ES-I3 (cell line): Measurements from ENCODE around the gene TEX30.

Experiments
- H3K36me3 ChIP-seq: 2 replicates; pipeline ENCODE4 v1.6.1; 2013; ENCODE audit warnings: mild to moderate bottlenecking, low read length, control low read depth, moderate library complexity; ENCODE audit not compliant: insufficient read depth
- H3K4me1 ChIP-seq: 2 replicates; pipeline ENCODE4 v1.6.1; 2013; ENCODE audit warnings: mild to moderate bottlenecking, control low read depth, low read length; ENCODE audit not compliant: insufficient read depth
- H3K9ac ChIP-seq: 2 replicates; pipeline ENCODE4 v1.6.1; 2013; ENCODE audit warnings: low read depth, mild to moderate bottlenecking, low read length, moderate library complexity
- H3K9me3 ChIP-seq: 2 replicates; pipeline ENCODE4 v1.6.1; 2013; ENCODE audit warnings: mild to moderate bottlenecking, low read length, moderate library complexity; ENCODE audit not compliant: control insufficient read depth, insufficient read depth

Gene TEX30

GRCh38 chr13:102773441-102774213 is at the start of gene TEX30:
Gene TEX30 (minus strand): TSS chr13:102773786. CDS start chr13:102770026, 3,760 bp downstream.
- H3K4me1 ChIP-seq = peaks cover 5% of the 10 kb centered on the region
- H3K9ac ChIP-seq = peak within 1 kb of the TSS; percentile 91
- H3K36me3 ChIP-seq = no peaks in the 10 kb centered on the region
- no peaks in the 10 kb centered on the region for H3K9me3 ChIP-seq

- Histone ChIP-seq H3K4me1 (peaks cover under 1% of the 10 kb centered on the region), H3K9me3 (0 out of 2 replicates have a peak, but pooled peaks cover 2% of the 10 kb centered on the region), H3K36me3 (peaks cover 6% of the 10 kb centered on the region), H3K9ac (no peak overlapping the region)
Measured at GRCh38 chr13:102817907-102818306, 44.3 kb upstream of the TEX30 start.

DNA sequence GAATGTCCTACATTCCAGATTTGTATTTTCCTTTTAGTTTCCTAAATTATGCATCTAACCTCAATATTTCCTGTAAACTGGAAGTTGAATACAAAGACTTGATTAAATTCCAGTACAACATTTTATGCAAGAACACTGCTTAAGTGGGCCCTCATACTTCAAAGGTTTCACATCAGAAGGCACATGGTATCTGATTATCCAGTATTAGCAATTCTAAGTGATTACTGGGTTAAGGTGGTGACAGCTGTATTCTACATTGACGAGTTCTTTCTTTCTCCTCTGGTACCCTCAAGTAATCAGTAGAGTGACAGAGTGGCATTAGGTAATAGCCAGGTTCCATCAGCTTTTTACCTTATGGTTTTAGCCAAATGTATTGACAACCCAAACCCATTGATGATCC is 43.7 kb upstream of the TEX30 start:
- peaks cover 6% of the 10 kb centered on the region for H3K4me1 ChIP-seq
- H3K9ac ChIP-seq = no peak overlapping the region

DNA sequence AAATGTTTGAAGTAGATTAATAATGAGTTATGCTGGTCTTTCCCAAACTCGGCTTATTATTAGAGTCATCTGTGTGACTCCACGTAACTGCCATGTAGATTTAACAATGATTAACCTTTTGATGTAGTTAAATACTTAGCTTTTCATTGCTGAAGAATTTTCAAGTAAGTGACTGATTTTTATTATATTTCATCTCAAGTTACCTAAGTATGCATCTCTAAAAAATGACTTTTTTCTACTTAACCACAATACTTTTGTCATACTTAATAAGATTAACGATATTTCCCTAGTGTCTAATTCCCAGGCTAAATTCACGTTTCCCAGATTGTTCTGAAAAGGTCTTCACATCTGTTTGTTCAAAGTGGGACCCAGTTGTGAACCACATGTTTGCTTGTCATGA is 43.1 kb upstream of the TEX30 start:
- Histone ChIP-seq H3K4me1 (peaks cover 6% of the 10 kb centered on the region), H3K36me3 (no peaks in the 10 kb centered on the region), H3K9ac (no peak overlapping the region), H3K9me3 (0 out of 2 replicates have a peak, but pooled peaks cover 2% of the 10 kb centered on the region)

More for the DNA sequence above, 43.7 kb upstream of the TEX30 start:
- 0 out of 2 replicates have a peak, but pooled peaks cover 2% of the 10 kb centered on the region for H3K9me3 ChIP-seq
- peaks cover 4% of the 10 kb centered on the region; the same call in 1 of the 2 replicates for H3K36me3 ChIP-seq

GRCh38 chr13:102815788-102816187 is 42.2 kb upstream of the TEX30 start:
- H3K4me1 ChIP-seq = peaks cover 6% of the 10 kb centered on the region
- H3K36me3 ChIP-seq = no peaks in the 10 kb centered on the region
- peaks cover 5% of the 10 kb centered on the region; the same call in 1 of the 2 replicates for H3K9me3 ChIP-seq
- no peak overlapping the region for H3K9ac ChIP-seq

- Histone ChIP-seq H3K4me1 (peaks cover 6% of the 10 kb centered on the region), H3K36me3 (no peaks in the 10 kb centered on the region), H3K9ac (no peak overlapping the region), H3K9me3 (peaks cover 7% of the 10 kb centered on the region; the same call in 1 of the 2 replicates)
Measured at GRCh38 chr13:102814793-102815192, 41.2 kb upstream of the TEX30 start.

DNA sequence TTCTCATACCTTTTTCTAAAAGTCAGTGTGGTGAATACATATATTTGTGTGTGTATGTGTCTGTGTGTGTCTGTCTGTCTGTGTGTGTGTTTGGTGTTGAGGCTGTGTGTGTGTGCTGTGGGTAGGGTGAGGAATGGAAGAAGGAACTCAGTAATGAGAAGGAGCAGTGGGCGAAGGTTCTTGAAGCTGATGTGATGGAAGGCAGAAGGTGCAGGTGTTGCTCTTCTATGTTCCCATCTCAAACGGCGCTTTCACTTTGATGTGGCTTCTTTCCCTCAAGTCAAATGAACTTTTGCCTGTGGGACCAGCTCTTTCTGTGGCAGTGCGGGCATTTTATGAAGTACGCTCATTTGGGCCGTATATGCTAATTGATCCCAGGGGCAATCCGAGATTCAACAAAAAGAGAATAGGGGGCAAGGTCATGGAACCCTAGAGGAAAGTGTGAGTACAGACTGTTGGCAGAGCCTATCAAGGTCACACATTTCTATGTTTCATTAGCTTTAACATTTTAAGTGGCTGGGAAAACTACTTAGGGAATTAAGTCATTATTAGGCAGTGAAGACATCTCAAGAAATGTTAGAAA is 40.5 kb upstream of the TEX30 start:
- H3K36me3 ChIP-seq = no peaks in the 10 kb centered on the region
- no peak overlapping the region for H3K9ac ChIP-seq
- peaks cover 7% of the 10 kb centered on the region; the same call in 1 of the 2 replicates for H3K9me3 ChIP-seq
- H3K4me1 ChIP-seq = peaks cover 6% of the 10 kb centered on the region

- H3K9ac ChIP-seq = no peak overlapping the region
- no peaks in the 10 kb centered on the region for H3K36me3 ChIP-seq
- peaks cover 6% of the 10 kb centered on the region for H3K4me1 ChIP-seq
- peaks cover 7% of the 10 kb centered on the region; the same call in 1 of the 2 replicates for H3K9me3 ChIP-seq
Measured at GRCh38 chr13:102812611-102813287, 39.2 kb upstream of the TEX30 start.

DNA sequence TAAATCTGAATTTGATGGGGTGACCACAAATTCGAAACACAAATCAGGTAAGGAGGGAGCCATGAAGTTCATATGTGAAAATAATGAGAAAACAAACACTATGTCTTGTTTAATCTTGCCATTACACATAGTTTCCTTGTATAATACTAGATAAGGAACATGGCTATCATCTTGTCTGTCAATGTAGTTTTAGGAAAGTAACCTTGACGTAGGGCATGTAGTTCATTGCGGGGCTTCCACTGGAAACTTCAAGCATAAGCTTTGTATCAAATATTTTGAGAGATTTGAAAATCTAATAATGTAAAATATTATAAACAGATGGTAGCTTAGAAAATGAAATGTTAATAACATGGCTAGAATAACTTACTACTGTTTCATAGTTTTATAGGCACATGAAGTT is 34.1 kb upstream of the TEX30 start:
- no peaks in the 10 kb centered on the region for H3K36me3 ChIP-seq
- peaks cover 5% of the 10 kb centered on the region; the same call in 1 of the 2 replicates for H3K9me3 ChIP-seq
- H3K4me1 ChIP-seq = peaks cover 3% of the 10 kb centered on the region
- no peak overlapping the region for H3K9ac ChIP-seq

GRCh38 chr13:102805680-102806079 is 32.1 kb upstream of the TEX30 start:
- H3K9me3 ChIP-seq = peaks cover under 1% of the 10 kb centered on the region; the same call in 1 of the 2 replicates
- no peak overlapping the region for H3K9ac ChIP-seq
- no peaks in the 10 kb centered on the region for H3K4me1 ChIP-seq
- H3K36me3 ChIP-seq = no peaks in the 10 kb centered on the region

- H3K4me1 ChIP-seq = 0 out of 2 replicates have a peak, but pooled peaks cover 6% of the 10 kb centered on the region
- peak overlapping the region; percentile 61 for H3K9ac ChIP-seq
- no peaks in the 10 kb centered on the region for H3K36me3 ChIP-seq
- no peaks in the 10 kb centered on the region for H3K9me3 ChIP-seq
Measured at GRCh38 chr13:102800145-102801041, 26.8 kb upstream of the TEX30 start.

DNA sequence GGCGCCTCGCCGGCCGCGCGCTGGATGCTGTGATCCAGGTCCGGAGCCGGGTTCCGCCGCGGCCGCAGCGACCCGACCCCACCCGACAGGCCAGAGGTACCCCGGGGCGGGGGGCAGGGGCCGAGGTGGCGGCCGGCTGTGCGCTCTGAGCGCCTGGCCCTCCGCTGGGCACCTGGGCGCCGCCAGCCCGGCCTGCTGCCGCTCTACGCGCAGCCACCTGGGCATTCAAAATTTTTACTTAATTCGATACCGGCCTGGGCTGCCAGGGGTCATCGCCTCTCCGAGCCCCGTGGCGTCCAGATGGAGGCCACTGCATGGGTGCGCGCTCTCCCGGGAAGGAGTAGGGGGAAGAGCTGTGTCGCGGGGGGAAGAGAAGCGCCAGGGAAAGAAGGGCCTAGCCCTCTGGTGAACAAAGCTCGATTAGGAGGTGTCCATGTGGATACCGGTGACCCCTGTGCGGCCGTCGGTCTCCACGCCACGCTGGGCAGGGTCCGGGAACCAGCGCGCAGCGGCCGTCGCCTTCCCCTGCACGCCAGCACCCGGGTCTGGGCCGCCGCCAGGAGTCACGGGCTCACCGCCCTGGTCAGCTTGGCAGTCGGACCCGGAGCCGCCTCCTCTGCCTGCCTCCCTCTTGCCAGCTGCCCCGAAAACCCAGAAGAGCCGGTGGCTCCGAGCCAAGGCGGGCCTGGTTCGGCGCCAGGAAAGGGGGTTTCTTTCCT is 26.0 kb upstream of the TEX30 start:
- Histone ChIP-seq H3K9ac (peak overlapping the region; percentile 61), H3K36me3 (no peaks in the 10 kb centered on the region), H3K9me3 (no peaks in the 10 kb centered on the region), H3K4me1 (0 out of 2 replicates have a peak, but pooled peaks cover 7% of the 10 kb centered on the region)
